Left ventricle myocardium inferior (tissue), 1 donor: ENCODE data around the gene FST. TPM values are rescaled to one million over a fixed set of nuclear protein-coding genes. Genes with fewer than 3 reads are reported as not detected.

ENCODE experiments used
- DNase-seq: peaks from one replicate; pipeline ENCODE4 v3.0.0-alpha.2; 2020
- H3K27ac ChIP-seq: fragments of 200-600 bp; replicated peaks from 2 replicates; pipeline ENCODE4 v1.8.0; 2021
- H3K27me3 ChIP-seq: fragments of 200-600 bp; 2 replicates; pipeline ENCODE4 v1.8.0; 2021; ENCODE audit warnings: low read depth
- H3K36me3 ChIP-seq: fragments of 200-600 bp; 2 replicates; pipeline ENCODE4 v1.8.0; 2021
- H3K4me1 ChIP-seq: fragments of 200-600 bp; 2 replicates; pipeline ENCODE4 v1.8.0; 2021
- H3K4me3 ChIP-seq: fragments of 200-600 bp; 2 replicates; pipeline ENCODE4 v1.8.0; 2021; ENCODE audit warnings: mild to moderate bottlenecking, moderate library complexity
- H3K9me3 ChIP-seq: fragments of 200-600 bp; replicated peaks from 2 replicates; pipeline ENCODE4 v1.8.0; 2021
- intact Hi-C: fragments of 100-400 bp; cut with micrococcal nuclease; formaldehyde crosslinking; loops from one replicate; pipeline ENCODE4 v1.11.0; 2022
- total RNA-seq: library from RNA; stranded (reverse); fragmentation: NEBNext Ultra II Directional; extraction: Animal tissue kit (Norgen Biotek cat#: 25700); gene quantifications from one replicate; pipeline ENCODE4 v1.2.1, GENCODE V29; 2021
- TF ChIP-seq, protein P1 (sequence below): fragments of 200-600 bp; IDR thresholded peaks from 2 replicates; pipeline ENCODE4 v1.8.0; 2021; ENCODE audit warnings: antibody characterized with exemption, mild to moderate bottlenecking, borderline replicate concordance
- donor health status: DM: no; HTN: yes; CAD: no; lungs with severe emphysema.

The FST gene
- total RNA-seq, 1 donor from 2014 or later = 2.0 TPM

- TF ChIP-seq, protein P1, sequence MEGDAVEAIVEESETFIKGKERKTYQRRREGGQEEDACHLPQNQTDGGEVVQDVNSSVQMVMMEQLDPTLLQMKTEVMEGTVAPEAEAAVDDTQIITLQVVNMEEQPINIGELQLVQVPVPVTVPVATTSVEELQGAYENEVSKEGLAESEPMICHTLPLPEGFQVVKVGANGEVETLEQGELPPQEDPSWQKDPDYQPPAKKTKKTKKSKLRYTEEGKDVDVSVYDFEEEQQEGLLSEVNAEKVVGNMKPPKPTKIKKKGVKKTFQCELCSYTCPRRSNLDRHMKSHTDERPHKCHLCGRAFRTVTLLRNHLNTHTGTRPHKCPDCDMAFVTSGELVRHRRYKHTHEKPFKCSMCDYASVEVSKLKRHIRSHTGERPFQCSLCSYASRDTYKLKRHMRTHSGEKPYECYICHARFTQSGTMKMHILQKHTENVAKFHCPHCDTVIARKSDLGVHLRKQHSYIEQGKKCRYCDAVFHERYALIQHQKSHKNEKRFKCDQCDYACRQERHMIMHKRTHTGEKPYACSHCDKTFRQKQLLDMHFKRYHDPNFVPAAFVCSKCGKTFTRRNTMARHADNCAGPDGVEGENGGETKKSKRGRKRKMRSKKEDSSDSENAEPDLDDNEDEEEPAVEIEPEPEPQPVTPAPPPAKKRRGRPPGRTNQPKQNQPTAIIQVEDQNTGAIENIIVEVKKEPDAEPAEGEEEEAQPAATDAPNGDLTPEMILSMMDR = no peak
- DNase-seq = no peak
- Histone ChIP-seq H3K9me3 (no peaks in the 10 kb centered on the region), H3K27ac (no peak overlapping the region), H3K36me3 (no peaks in the 10 kb centered on the region), H3K4me1 (peaks cover 17% of the 10 kb centered on the region), H3K4me3 (no peak overlapping the region), H3K27me3 (peaks cover 10% of the 10 kb centered on the region)
- intact Hi-C loops = no loop called here
Observed at GRCh38 chr5:53487436-53487835, 7.0 kb downstream of the FST start.

GRCh38 chr5:53488195-53488722 lies 7.8 kb downstream of the FST start:
- intact Hi-C loops = no loop called here
- Histone ChIP-seq H3K4me1 (peaks cover 8% of the 10 kb centered on the region), H3K9me3 (no peaks in the 10 kb centered on the region), H3K27me3 (peaks cover 3% of the 10 kb centered on the region), H3K36me3 (no peaks in the 10 kb centered on the region), H3K27ac (no peak overlapping the region), H3K4me3 (no peak overlapping the region)
- TF ChIP-seq, protein P1 = no peak
- DNase-seq = no peak

DNA sequence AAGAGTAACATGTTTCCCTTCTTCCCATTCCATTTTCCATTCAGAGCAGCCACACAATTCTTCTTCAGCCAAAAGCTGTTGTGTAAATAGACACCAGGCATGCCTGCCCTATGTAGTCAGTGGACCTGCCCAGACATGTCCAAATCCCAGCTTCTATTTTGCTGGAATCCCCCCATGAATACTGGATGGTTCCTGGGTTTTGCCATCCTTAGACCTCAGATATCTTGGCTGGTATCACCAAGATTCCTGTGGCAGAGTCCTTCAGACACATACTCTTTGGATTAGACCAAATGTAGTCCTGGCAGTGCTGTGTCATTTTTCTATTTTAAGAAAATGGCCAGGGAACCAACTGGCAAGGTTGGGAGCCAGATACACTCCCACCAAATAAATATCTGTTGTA lies 10.3 kb downstream of the FST start:
- no peak for DNase-seq
- H3K4me3 ChIP-seq = no peak overlapping the region
- no peak overlapping the region for H3K27ac ChIP-seq
- peaks cover 8% of the 10 kb centered on the region for H3K4me1 ChIP-seq
- no peaks in the 10 kb centered on the region for H3K27me3 ChIP-seq
- no peaks in the 10 kb centered on the region for H3K36me3 ChIP-seq
- TF ChIP-seq, protein P1 = no peak
- H3K9me3 ChIP-seq = peaks cover 4% of the 10 kb centered on the region
- intact Hi-C loops = no loop called here

- no peak overlapping the region for H3K4me3 ChIP-seq
- H3K9me3 ChIP-seq = no peaks in the 10 kb centered on the region
- no peak for DNase-seq
- TF ChIP-seq, protein P1 = no peak
- H3K27ac ChIP-seq = no peak overlapping the region
- peaks cover 3% of the 10 kb centered on the region for H3K27me3 ChIP-seq
- intact Hi-C loops = no loop called here
- no peaks in the 10 kb centered on the region for H3K4me1 ChIP-seq
- H3K36me3 ChIP-seq = no peaks in the 10 kb centered on the region
Observed at GRCh38 chr5:53501054-53501453, 20.6 kb downstream of the FST start.

- Histone ChIP-seq H3K27me3 (peaks cover 3% of the 10 kb centered on the region), H3K4me3 (no peak overlapping the region), H3K36me3 (no peaks in the 10 kb centered on the region), H3K27ac (no peak overlapping the region), H3K4me1 (no peaks in the 10 kb centered on the region), H3K9me3 (peaks cover 11% of the 10 kb centered on the region)
- TF ChIP-seq, protein P1 = no peak
- intact Hi-C loops = no loop called here
- DNase-seq = no peak
Observed at GRCh38 chr5:53503562-53504218, 23.3 kb downstream of the FST start.
